NCI-H774 (cell line): ENCODE data around the gene FPR1.
A peak's percentile ranks its signal among the peaks of the same experiment; 100 is the strongest.

Experiments
- DNase-seq: peaks from one replicate; lab custom pipeline; 2025; lab: John Stamatoyannopoulos, UW

FPR1 gene

DNA sequence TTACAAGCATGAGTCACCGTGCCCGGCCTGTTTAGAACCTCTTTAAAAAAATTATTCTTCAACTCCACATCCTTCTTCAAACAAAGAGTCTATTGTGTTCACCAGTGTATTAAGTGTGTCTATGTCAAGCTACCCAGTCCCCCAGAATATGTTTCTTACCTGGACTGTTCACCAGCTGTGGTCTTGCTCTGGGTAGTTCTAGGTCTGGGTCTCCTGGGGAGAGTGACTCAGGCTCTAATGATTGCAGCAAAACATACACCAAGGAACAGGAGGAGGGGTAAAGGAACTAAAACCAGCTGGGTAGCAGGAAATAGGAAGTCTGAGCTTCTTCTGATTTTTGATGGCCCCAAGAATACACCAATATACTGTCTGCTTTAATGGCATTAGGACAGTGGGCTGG lies at the start of gene FPR1:
TSS of gene FPR1 (minus strand) at position 224 of the 400 bp plus-strand sequence. CDS start 4,884 bp downstream, outside the sequence.
- no peak for DNase-seq

GRCh38 chr19:51800473-51801244 lies 49.0 kb upstream of the FPR1 start:
- DNase-seq: no peak

- no peak for DNase-seq
These were observed 48.2 kb upstream of the FPR1 start for GRCh38 chr19:51799774-51800472.

DNA sequence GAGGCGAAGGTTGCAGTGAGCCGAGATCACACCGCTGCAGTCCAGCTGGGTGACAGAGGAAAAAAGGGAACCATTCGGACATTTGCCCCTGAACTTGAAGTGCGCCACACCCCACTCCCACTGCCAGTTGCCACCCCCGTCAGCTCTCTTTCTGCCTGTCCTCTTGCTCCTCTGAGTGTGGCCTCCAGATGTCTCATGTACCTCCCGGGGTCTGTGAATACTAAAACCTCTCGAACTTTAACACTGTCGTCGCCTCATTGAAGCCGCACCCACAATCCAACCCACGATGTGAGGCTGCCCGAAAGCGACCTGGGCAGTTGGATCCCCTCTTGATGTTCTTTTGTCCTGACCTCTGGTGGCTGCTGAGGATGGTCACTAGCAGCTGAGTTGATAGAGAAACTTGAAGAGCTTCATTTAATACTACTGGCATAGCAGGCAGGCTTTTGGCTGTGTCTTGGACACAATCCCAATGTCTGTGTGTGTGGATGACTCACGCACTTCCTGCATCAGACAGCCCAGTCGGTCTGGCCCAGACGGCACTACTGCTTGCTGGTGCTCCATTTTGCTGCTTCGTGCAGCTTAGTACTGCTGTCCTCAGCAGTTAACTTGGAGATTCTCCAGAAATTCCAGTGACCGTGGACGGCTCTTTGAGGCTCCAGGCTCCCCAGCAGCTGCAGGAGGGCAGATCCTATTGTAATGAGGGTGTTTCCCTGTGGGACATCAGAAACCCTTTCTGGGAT lies 47.5 kb upstream of the FPR1 start:
- peak; percentile 2 for DNase-seq

GRCh38 chr19:51798062-51798461 lies 46.4 kb upstream of the FPR1 start:
- DNase-seq: no peak

GRCh38 chr19:51797480-51797879 lies 45.8 kb upstream of the FPR1 start:
- no peak for DNase-seq

DNA sequence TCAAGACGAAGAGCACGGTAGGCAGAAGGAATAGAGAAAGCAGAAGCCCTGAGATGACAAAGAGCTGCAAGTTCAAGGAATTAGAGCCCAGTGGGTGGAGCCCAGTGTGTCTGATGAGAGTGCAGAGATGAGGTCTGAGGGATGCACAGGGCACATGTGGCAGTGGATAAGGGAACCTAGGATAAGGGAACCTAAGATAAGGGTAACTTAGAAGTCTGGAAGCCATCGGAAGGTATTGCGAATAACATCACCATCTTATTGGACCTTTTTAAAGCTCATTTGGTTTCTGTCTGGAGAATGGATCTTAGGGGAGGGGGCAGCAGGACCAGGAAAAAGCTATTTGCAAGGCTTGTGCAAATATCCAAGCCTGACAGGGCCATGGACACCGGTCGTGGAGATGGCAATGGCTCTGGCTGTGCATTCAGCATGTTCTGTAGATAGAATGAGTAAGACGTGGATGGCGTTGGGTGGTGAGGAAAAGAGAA lies 44.6 kb upstream of the FPR1 start:
- DNase-seq: no peak

- no peak for DNase-seq
These were observed 43.3 kb upstream of the FPR1 start, which contains the start of gene FPR3 for GRCh38 chr19:51794885-51795490. TSS of gene FPR3 (plus strand) at chr19:51795157. CDS start at chr19:51823749, 28,592 bp downstream.

DNA sequence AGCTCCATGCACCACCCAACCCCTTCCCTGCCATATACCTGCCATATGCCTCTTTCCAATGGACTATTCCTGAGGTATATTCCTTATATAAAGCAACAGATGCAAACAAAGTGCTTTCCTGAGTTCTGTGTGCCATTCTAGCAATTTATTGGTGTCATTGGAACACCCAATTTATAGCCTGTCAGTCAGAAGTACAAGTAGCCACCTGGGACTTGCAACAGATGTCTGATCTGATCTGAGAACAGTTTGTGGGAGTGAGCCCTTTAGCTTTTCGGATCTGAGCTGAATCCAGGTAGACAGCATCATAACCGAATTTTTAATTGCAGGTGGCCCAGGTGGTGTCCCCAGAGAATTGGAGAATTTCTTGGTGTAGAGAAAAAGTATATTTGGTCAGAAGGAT lies 42.3 kb upstream of the FPR1 start:
- no peak for DNase-seq

GRCh38 chr19:51792932-51793331 lies 41.3 kb upstream of the FPR1 start:
- no peak for DNase-seq

GRCh38 chr19:51789061-51789795 lies 37.5 kb upstream of the FPR1 start:
- DNase-seq: no peak

GRCh38 chr19:51788029-51788428 lies 36.4 kb upstream of the FPR1 start:
- no peak for DNase-seq

- DNase-seq: no peak
These were observed 35.2 kb upstream of the FPR1 start for GRCh38 chr19:51786646-51787494.

GRCh38 chr19:51784922-51785690 lies 33.4 kb upstream of the FPR1 start:
- no peak for DNase-seq

- no peak for DNase-seq
These were observed 32.6 kb upstream of the FPR1 start for GRCh38 chr19:51784109-51784785.

DNA sequence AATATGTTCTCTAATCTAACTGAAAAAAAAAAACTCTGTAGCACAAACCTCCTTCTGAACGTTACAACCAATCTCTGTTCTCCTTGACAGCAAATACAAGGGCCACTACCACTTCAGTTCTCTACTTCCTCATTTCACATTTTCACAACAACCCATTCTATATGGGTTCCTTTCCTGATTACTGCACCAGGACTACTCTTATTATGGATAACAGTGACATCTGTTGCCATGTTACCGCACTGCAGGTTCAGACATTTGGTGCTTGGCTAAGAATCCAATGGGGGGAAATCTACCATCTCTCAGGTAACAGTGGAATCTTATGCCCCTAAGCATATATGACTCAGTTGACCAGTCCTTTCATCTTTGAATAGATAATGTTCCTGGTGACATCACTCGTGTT lies 31.7 kb upstream of the FPR1 start:
- no peak for DNase-seq

DNA sequence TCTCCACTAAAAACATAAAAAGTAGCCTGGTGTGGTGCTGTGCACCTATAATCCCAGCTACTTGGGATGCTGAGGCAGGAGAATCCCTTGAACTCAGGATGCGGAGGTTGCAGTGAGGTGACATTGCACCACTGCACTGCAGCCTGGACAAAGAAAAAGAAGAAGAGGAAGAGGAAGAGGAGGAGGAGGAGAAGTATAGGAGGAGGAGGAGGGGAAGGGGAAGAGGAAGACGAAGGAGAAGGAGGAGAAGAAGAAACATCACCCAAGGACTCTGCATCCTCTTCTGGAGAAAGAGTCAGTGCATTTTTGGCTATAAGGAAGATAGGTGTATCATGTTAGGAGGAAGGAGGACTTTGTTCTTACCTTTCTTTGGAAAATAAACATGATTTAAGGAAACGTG lies 30.3 kb upstream of the FPR1 start:
- no peak for DNase-seq

DNA sequence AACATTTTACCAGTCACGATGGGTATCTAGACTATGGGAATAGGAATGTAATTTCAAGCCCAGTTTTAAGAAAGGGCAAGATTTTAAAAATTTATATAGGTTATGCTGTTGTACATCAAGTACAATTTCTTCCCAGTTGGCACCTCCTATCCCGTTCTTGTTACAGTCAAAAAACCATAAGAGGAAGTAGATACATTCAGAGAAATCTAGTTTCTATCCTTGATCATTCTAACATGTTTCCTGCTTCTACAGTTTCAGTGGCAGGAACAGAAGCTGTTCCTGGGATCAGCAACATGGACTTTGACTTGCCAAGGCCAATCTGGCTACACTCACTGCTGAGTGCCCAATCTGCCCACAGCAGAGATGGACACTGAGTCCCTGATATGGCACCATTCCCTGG lies 28.6 kb upstream of the FPR1 start:
- DNase-seq: no peak

DNA sequence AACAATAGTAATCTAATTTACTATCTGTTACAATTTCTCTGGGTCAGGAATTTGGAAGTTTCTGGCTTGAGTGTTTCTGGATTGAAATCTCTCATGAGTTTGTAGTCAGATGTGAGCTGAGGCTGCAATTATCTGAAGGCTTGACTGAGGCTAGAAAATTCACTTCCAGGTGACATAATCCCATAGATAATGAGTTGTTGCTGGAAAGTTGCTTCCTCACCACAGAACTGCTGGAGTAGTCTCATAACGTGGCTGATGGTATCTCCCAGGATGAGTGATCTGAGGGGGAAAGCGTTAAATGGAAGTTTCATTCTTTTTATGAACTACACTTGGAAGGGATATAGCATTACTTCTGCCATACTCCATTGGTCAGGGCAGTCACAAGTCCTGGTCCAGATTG lies 28.0 kb upstream of the FPR1 start:
- DNase-seq: no peak
